Gastrocnemius medialis (tissue), 4 donors: ENCODE measurements around the gene ZNF689.

Source experiments
- CTCF ChIP-seq, 5 experiments: fragments of 450-650 bp in 3 of 5; fragments of 200-600 bp in 2 of 5; sonication (generic) in 2 of 5; IDR thresholded peaks in 4 of 5; conservative IDR thresholded peaks in 1 of 5; 1 replicate in 4 of 5; 2 replicates in 1 of 5; pipeline ENCODE4 v1.5.1; 2016 to 2019; ENCODE audit warnings: antibody characterized with exemption in 5 of 5, mild to moderate bottlenecking in 3 of 5, moderate library complexity in 3 of 5
- POLR2A ChIP-seq, 2 donors: fragments of 450-650 bp; IDR thresholded peaks; one replicate each; pipeline ENCODE4 v1.6.1; 2017; ENCODE audit warnings: antibody characterized with exemption in 2 of 2, mild to moderate bottlenecking in 2 of 2, moderate library complexity in 2 of 2

- no peak for TF ChIP-seq CTCF (IDR thresholded peaks at IDR 0.05 in 4 of 5, conservative IDR thresholded peaks at IDR 0.05 in 1 of 5)
- TF ChIP-seq POLR2A (IDR thresholded peaks at IDR 0.05): no peak
These were observed 27.4 kb downstream of the ZNF689 start for GRCh38 chr16:30582611-30583340.
